Mucosa of descending colon (tissue), 3 donors: ENCODE data around the gene TEAD3. TPM values are rescaled to one million over a fixed set of nuclear protein-coding genes. Genes with fewer than 3 reads are reported as not detected.

ENCODE experiments used
- ATAC-seq: fragments of 200-7000 bp; cut with Tn5 transposase; one replicate; pipeline ENCODE4 v1.9.1; 2020; ENCODE audit warnings: mild to moderate bottlenecking, moderate library complexity
- DNase-seq, 3 donors: peaks; one replicate each; pipeline ENCODE4 v3.0.0-alpha.2; 2020
- H3K36me3 ChIP-seq: fragments of 200-600 bp; one replicate; pipeline ENCODE4 v1.8.0; 2021; ENCODE audit warnings: low read depth, mild to moderate bottlenecking
- H3K4me1 ChIP-seq: fragments of 200-600 bp; one replicate; pipeline ENCODE4 v1.8.0; 2021; ENCODE audit warnings: low read depth, mild to moderate bottlenecking
- H3K4me3 ChIP-seq: fragments of 200-600 bp; one replicate; pipeline ENCODE4 v1.8.0; 2021; ENCODE audit warnings: mild to moderate bottlenecking
- H3K9me3 ChIP-seq: fragments of 200-600 bp; one replicate; pipeline ENCODE4 v1.8.0; 2021; ENCODE audit warnings: mild to moderate bottlenecking
- CTCF ChIP-seq: fragments of 200-600 bp; IDR thresholded peaks from one replicate; pipeline ENCODE4 v1.8.0; 2022; ENCODE audit warnings: antibody characterized with exemption, mild to moderate bottlenecking
- intact Hi-C, 2 donors: fragments of 100-400 bp; cut with DNase I in 1 of 2; cut with micrococcal nuclease in 1 of 2; formaldehyde crosslinking; loops; one replicate each; pipeline versions ENCODE4 v1.11.0 to v1.11.1; 2022; cut with DNase I, micrococcal nuclease
- microRNA-seq: library from miRNA; unstranded; fragments of <30 nt; microRNA quantifications from one replicate; pipeline ENCODE4, GENCODE V29; 2019
- total RNA-seq, 3 donors: library from RNA; stranded (reverse); fragmentation: NEBNext Ultra II Directional in 2 of 3; extraction: Animal tissue kit (Norgen Biotek cat#: 25700) in 2 of 3; gene quantifications; one replicate each; pipeline versions ENCODE4 v1.2.1 to v1.2.4, GENCODE V29; 2021 to 2023
- donor health status: DM: no; HTN: no; CAD: no; lungs with moderate emphysema.
- donor health status: DM: no; HTN: no; CAD: no.
- donor health status: DM: no; HTN: yes; CAD: no.

The TEAD3 gene
- total RNA-seq, 3 donors from 2014 or later = 28.3 to 98.0 (median 28.8) TPM

GRCh38 chr6:35428421-35429149 lies 68.3 kb downstream of the TEAD3 start:
- ATAC-seq (no peak), DNase-seq (no peak)
- intact Hi-C loops = no loop called here
- Histone ChIP-seq H3K36me3 (no peaks in the 10 kb centered on the region), H3K4me1 (peaks cover 11% of the 10 kb centered on the region), H3K4me3 (no peak overlapping the region), H3K9me3 (peaks cover 13% of the 10 kb centered on the region)
- TF ChIP-seq CTCF = no peak

- no peaks in the 10 kb centered on the region for H3K36me3 ChIP-seq
- H3K4me3 ChIP-seq = no peak overlapping the region
- intact Hi-C loops = no loop called here
- no peak for DNase-seq
- peaks cover 13% of the 10 kb centered on the region for H3K9me3 ChIP-seq
- peaks cover 11% of the 10 kb centered on the region for H3K4me1 ChIP-seq
- no peak for TF ChIP-seq CTCF
- no peak for ATAC-seq
Observed at GRCh38 chr6:35427851-35428321, 69.0 kb downstream of the TEAD3 start.

- Histone ChIP-seq H3K4me1 (peaks cover 7% of the 10 kb centered on the region), H3K4me3 (no peak overlapping the region), H3K36me3 (no peaks in the 10 kb centered on the region), H3K9me3 (peaks cover 13% of the 10 kb centered on the region)
- TF ChIP-seq CTCF = no peak
- DNase-seq = no peak
- ATAC-seq = no peak
- intact Hi-C loops = no loop called here
Observed at GRCh38 chr6:35427435-35427834, 69.4 kb downstream of the TEAD3 start.

GRCh38 chr6:35426074-35426473 lies 70.8 kb downstream of the TEAD3 start:
- H3K4me3 ChIP-seq = no peak overlapping the region
- ATAC-seq = peak; percentile 17
- intact Hi-C loops = no loop called here
- no peaks in the 10 kb centered on the region for H3K4me1 ChIP-seq
- DNase-seq = no peak
- H3K9me3 ChIP-seq = peaks cover 13% of the 10 kb centered on the region
- TF ChIP-seq CTCF = no peak
- H3K36me3 ChIP-seq = no peaks in the 10 kb centered on the region

GRCh38 chr6:35425284-35425683 lies 71.6 kb downstream of the TEAD3 start:
- no peak overlapping the region for H3K4me3 ChIP-seq
- DNase-seq (no peak), ATAC-seq (no peak)
- peaks cover 13% of the 10 kb centered on the region for H3K9me3 ChIP-seq
- intact Hi-C loops = no loop called here
- no peaks in the 10 kb centered on the region for H3K4me1 ChIP-seq
- no peak for TF ChIP-seq CTCF
- no peaks in the 10 kb centered on the region for H3K36me3 ChIP-seq

Small RNAs within 50 kb of the gene (microRNA-seq; reads per million reads assigned to microRNA genes)
- gene MIR7111 = 0.93 reads per million

Other genes starting within 250 kb of the TEAD3 start
- 10 to 100 TPM; 33.2 to 42.6 (median 36.2) TPM for gene ZNF76, start 237.3 kb downstream of the TEAD3 start, total RNA-seq
- gene DEF6, start 199.3 kb downstream of the TEAD3 start, total RNA-seq = 10 to 100 TPM in 2 of 3 donors, 1 to 10 TPM in 1; 7.4 to 15.1 (median 13.7) TPM
- 10 to 100 TPM; 44.4 to 66.7 (median 65.6) TPM for gene PPARD, start 154.5 kb downstream of the TEAD3 start, total RNA-seq
- 1 to 10 TPM; 4.1 to 5.0 (median 4.4) TPM for gene FANCE, start 44.7 kb downstream of the TEAD3 start, total RNA-seq
- 1,000 to 10,000 TPM in 1 of 3 donors, 100 to 1,000 TPM in 2; 849 to 1,069 (median 985) TPM for gene RPL10A, start 28.7 kb downstream of the TEAD3 start, total RNA-seq
- not detected for gene TULP1, start 15.8 kb upstream of the TEAD3 start, total RNA-seq
- 100 to 1,000 TPM in 2 of 3 donors, 10 to 100 TPM in 1; 22.1 to 174 (median 150) TPM for gene FKBP5, start 191.8 kb upstream of the TEAD3 start, total RNA-seq
- gene ARMC12, start 240.0 kb upstream of the TEAD3 start, total RNA-seq = under 1 TPM; 0.31 to 0.55 (median 0.44) TPM